ENCODE measurements around the gene TMA7.
"Not testable (repeated sequence)": the region's sequence is repeated elsewhere in the genome, so short reads cannot be mapped to it uniquely, and the experiment has no call there.

- not testable (repeated sequence) for TF ChIP-seq POLR2AphosphoS5 (IDR thresholded peaks at IDR 0.05); CTCF (IDR thresholded peaks at IDR 0.05; ENCODE audit: poor library complexity, severe bottlenecking); REST (IDR thresholded peaks at IDR 0.05; ENCODE audit: borderline replicate concordance); EZH2 (IDR thresholded peaks at IDR 0.05; ENCODE audit: borderline replicate concordance, insufficient read depth, low read length, poor library complexity, severe bottlenecking); TAF1 (IDR thresholded peaks at IDR 0.05; ENCODE audit: low read depth)
Observed at GRCh38 chr3:48474031-48474430, 34.0 kb downstream of the TMA7 start.

Measured in neural cell (in vitro differentiated cells).